RWPE2 (cell line): Measurements from ENCODE around the gene CTXN1.

ENCODE experiments used
- ATAC-seq: fragments of 200-7000 bp; cut with Tn5 transposase; 3 replicates; pipeline ENCODE4 v1.9.1; 2021; ENCODE audit warnings: low read depth
- DNase-seq: peaks from one replicate; pipeline ENCODE4 v3.0.0-alpha.2; 2020; ENCODE audit warnings: low spot score
- H3K27ac ChIP-seq: fragments of 450-650 bp; 2 replicates; pipeline ENCODE4 v1.5.1; 2017; ENCODE audit warnings: mild to moderate bottlenecking; ENCODE audit not compliant: poor library complexity, severe bottlenecking
- H3K27me3 ChIP-seq: fragments of 250-450 bp; sonication (Bioruptor Pico); 2 replicates; pipeline ENCODE4 v1.5.1; 2021; ENCODE audit warnings: mild to moderate bottlenecking, moderate library complexity; ENCODE audit not compliant: insufficient read depth, poor library complexity, severe bottlenecking
- H3K36me3 ChIP-seq: fragments of 250-450 bp; sonication (Bioruptor Pico); 2 replicates; pipeline ENCODE4 v1.5.1; 2020; ENCODE audit warnings: low read depth, mild to moderate bottlenecking, moderate library complexity
- H3K4me1 ChIP-seq: fragments of 250-450 bp; sonication (Bioruptor Pico); 2 replicates; pipeline ENCODE4 v1.5.1; 2021; ENCODE audit warnings: mild to moderate bottlenecking, moderate library complexity; ENCODE audit not compliant: insufficient read depth, poor library complexity, severe bottlenecking
- H3K4me3 ChIP-seq: fragments of 250-450 bp; sonication (Bioruptor Pico); 2 replicates; pipeline ENCODE4 v1.5.1; 2021; ENCODE audit warnings: mild to moderate bottlenecking, moderate library complexity; ENCODE audit not compliant: severe bottlenecking
- H3K9me3 ChIP-seq: fragments of 250-450 bp; sonication (Bioruptor Pico); 2 replicates; pipeline ENCODE4 v1.5.1; 2021; ENCODE audit warnings: mild to moderate bottlenecking, moderate library complexity; ENCODE audit not compliant: severe bottlenecking
- TF ChIP-seq, protein P1 (sequence below): fragments of 450-650 bp; IDR thresholded peaks from one replicate; pipeline ENCODE4 v1.5.1; 2017; ENCODE audit warnings: mild to moderate bottlenecking, moderate library complexity; ENCODE audit not compliant: poor library complexity, severe bottlenecking

Gene CTXN1

DNA sequence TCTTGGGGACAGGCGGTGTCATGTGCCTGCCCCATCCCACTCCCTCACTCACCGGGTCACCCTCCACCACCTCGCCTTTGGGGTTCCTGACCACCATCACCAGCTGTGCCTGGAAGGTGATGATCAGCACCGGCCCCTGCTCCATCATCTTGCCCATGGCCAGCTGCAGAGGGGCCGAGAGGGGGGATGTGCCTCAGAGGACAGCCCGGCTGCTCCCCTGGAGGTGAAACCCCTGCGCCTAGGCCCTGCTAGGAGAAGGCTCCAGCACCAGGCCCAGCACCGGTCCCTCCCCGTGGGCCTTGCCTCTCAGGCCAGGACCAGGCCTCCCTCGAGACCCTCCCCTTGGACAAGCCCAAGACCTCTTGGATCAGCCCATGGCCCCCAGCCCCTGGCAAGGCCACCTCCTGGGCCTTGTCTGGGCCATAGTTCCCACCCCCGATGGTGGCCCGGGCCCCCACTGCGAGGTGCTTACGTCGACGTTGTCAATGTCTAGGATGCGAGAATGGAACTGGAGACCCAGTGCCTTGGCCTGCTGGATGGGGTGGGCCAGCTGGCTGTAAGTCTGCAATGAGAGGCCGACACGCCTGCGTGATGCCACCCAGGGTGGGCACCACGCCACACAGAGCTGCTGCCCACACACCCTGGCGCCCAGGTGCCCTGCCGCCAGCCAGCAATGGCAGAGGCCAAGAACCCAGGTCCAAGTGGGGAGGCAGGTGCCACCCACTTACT is 1.8 kb upstream of the CTXN1 start:
- Histone ChIP-seq H3K36me3 (peaks cover 31% of the 10 kb centered on the region), H3K9me3 (no peaks in the 10 kb centered on the region), H3K4me1 (peaks cover 15% of the 10 kb centered on the region), H3K27ac (peak overlapping the region; percentile 77), H3K4me3 (no peak overlapping the region), H3K27me3 (no peaks in the 10 kb centered on the region)
- DNase-seq (peak; percentile 55), ATAC-seq (no peak)
- TF ChIP-seq, protein P1, sequence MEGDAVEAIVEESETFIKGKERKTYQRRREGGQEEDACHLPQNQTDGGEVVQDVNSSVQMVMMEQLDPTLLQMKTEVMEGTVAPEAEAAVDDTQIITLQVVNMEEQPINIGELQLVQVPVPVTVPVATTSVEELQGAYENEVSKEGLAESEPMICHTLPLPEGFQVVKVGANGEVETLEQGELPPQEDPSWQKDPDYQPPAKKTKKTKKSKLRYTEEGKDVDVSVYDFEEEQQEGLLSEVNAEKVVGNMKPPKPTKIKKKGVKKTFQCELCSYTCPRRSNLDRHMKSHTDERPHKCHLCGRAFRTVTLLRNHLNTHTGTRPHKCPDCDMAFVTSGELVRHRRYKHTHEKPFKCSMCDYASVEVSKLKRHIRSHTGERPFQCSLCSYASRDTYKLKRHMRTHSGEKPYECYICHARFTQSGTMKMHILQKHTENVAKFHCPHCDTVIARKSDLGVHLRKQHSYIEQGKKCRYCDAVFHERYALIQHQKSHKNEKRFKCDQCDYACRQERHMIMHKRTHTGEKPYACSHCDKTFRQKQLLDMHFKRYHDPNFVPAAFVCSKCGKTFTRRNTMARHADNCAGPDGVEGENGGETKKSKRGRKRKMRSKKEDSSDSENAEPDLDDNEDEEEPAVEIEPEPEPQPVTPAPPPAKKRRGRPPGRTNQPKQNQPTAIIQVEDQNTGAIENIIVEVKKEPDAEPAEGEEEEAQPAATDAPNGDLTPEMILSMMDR, result no peak

DNA sequence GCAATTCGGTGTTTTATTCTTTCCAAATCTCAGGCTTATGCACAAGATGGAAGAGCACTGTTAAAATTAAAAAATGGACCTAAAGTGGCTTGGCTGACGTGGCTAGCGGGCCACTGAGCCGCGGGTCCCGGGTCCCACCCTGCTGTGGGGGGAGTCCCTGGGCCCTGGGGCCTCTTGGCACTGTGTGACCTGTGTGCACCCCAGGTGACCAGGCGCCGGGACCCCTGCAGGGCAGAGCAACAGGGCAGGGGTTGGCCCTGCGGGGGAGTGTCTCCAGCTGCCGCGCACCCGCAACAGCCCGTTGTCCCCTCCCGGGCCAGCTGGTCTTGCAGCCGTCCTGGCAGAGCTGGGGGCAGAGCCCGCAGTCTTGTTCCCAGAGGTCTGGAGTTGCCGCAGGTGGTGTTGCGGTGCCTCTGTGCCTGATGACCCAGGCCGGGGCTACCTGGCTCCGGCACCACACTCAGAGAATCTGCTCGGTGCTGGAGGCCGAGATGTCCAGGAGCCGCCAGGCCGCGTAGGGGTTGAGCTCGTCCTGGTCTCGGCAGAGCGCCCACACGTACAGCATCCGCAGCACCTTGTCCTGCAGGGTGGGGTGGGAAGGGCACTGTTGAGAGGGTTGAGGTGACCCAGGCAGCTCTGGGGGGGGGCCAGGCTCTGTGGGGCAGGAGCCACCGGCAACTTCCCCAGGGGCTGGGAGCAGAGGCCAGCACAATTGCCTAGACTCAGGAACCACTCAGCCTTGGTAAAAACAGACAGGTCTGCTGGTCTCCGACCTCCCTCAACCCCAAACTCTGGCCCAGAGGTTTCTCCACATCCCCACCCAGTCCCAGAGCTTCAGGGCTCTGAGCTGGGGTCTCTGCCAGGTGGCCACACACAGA is 1.0 kb upstream of the CTXN1 start:
- peaks cover 15% of the 10 kb centered on the region for H3K4me1 ChIP-seq
- ATAC-seq (no peak), DNase-seq (no peak)
- no peaks in the 10 kb centered on the region for H3K27me3 ChIP-seq
- no peak overlapping the region for H3K27ac ChIP-seq
- TF ChIP-seq, protein P1, result no peak
- no peak overlapping the region for H3K4me3 ChIP-seq
- no peaks in the 10 kb centered on the region for H3K9me3 ChIP-seq
- peaks cover 23% of the 10 kb centered on the region for H3K36me3 ChIP-seq

DNA sequence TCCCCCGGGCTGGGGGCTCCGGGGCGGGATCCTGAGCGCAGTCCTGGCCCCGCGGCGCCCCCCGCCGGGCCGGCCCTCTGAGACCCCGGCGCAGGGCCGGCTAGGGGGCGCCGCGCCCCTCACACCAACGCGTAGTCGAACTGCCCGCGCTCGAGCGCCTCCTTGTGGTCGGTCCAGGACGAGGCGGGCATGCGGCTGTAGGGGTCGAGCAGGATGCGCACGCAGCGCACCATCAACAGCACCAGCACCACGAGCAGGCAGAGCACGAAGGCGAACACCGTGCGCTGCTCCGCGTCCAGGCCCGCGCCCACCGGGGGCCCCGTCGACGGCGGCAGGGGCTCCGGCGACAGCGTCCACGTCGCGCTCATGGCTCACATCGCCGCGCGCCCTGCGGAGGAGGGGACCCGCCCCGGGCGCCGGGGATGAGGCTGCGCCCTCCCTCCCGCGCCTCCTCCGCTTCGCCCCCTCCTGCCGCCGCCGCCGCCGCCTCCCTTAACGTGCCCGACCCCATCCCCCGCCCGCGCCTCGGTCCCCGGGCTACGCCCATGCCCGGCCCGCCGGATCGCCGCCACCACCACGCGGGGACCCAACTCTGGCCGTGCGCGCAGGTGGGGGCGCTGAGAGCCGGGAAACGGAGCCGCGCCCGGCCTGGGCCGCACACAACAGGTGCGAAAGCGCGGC is 624 bp downstream of the CTXN1 start:
- no peak overlapping the region for H3K27ac ChIP-seq
- no peaks in the 10 kb centered on the region for H3K27me3 ChIP-seq
- DNase-seq, result peak; percentile 70
- no peak for ATAC-seq
- peaks cover 6% of the 10 kb centered on the region for H3K36me3 ChIP-seq
- TF ChIP-seq, protein P1, result peak; percentile 76
- peaks cover 15% of the 10 kb centered on the region for H3K4me1 ChIP-seq
- H3K9me3 ChIP-seq, result no peaks in the 10 kb centered on the region
- H3K4me3 ChIP-seq, result peak overlapping the region; percentile 31

DNA sequence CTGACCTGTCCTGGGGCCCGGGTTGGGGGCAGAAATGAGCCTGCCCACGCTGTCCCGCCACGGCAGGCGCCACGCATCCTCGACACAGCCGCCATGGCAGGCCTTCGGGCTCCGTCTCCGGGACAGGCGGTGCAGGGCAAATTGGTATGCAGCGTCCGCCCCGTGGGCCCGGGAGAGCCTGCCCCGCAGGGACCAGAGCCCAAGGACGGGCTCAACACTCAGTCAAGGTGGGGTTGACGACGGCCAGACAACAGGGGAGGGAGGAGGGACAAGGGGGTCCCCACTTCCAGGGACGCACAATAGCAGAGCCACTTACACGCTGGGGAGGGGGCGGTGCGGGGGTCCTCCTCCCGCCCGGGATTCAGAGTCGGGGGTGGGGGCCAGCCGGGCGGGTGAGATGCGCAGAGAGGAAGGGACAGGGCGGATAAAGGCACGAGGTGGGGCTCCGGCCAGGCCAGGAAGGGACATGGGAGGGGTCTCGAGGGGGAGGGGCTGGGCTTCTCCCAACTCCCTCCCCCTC is 1.2 kb downstream of the CTXN1 start:
- Histone ChIP-seq H3K36me3 (peaks cover under 1% of the 10 kb centered on the region; the same call in 1 of the 2 replicates), H3K27me3 (no peaks in the 10 kb centered on the region), H3K4me3 (peak overlapping the region; percentile 31), H3K27ac (no peak overlapping the region), H3K4me1 (peaks cover 12% of the 10 kb centered on the region), H3K9me3 (no peaks in the 10 kb centered on the region)
- TF ChIP-seq, protein P1, result no peak
- DNase-seq (no peak), ATAC-seq (no peak)
